Left ventricle myocardium inferior (tissue), 1 donor: ENCODE measurements around the gene TBC1D32. TPM values are rescaled to one million over a fixed set of nuclear protein-coding genes. Genes with fewer than 3 reads are reported as not detected.
"Not testable (repeated sequence)": the region's sequence is repeated elsewhere in the genome, so short reads cannot be mapped to it uniquely, and the experiment has no call there.

Source experiments
- DNase-seq: peaks from one replicate; pipeline ENCODE4 v3.0.0-alpha.2; 2020
- H3K27ac ChIP-seq: fragments of 200-600 bp; replicated peaks from 2 replicates; pipeline ENCODE4 v1.8.0; 2021
- H3K27me3 ChIP-seq: fragments of 200-600 bp; 2 replicates; pipeline ENCODE4 v1.8.0; 2021; ENCODE audit warnings: low read depth
- H3K36me3 ChIP-seq: fragments of 200-600 bp; 2 replicates; pipeline ENCODE4 v1.8.0; 2021
- H3K4me1 ChIP-seq: fragments of 200-600 bp; 2 replicates; pipeline ENCODE4 v1.8.0; 2021
- H3K4me3 ChIP-seq: fragments of 200-600 bp; 2 replicates; pipeline ENCODE4 v1.8.0; 2021; ENCODE audit warnings: mild to moderate bottlenecking, moderate library complexity
- H3K9me3 ChIP-seq: fragments of 200-600 bp; replicated peaks from 2 replicates; pipeline ENCODE4 v1.8.0; 2021
- intact Hi-C: fragments of 100-400 bp; cut with micrococcal nuclease; formaldehyde crosslinking; loops from one replicate; pipeline ENCODE4 v1.11.0; 2022
- total RNA-seq: library from RNA; stranded (reverse); fragmentation: NEBNext Ultra II Directional; extraction: Animal tissue kit (Norgen Biotek cat#: 25700); gene quantifications from one replicate; pipeline ENCODE4 v1.2.1, GENCODE V29; 2021
- TF ChIP-seq, protein P1 (sequence below): fragments of 200-600 bp; IDR thresholded peaks from 2 replicates; pipeline ENCODE4 v1.8.0; 2021; ENCODE audit warnings: antibody characterized with exemption, mild to moderate bottlenecking, borderline replicate concordance
- donor health status: DM: no; HTN: yes; CAD: no; lungs with severe emphysema.

TBC1D32 gene
- total RNA-seq, 1 donor from 2014 or later: 3.5 TPM

DNA sequence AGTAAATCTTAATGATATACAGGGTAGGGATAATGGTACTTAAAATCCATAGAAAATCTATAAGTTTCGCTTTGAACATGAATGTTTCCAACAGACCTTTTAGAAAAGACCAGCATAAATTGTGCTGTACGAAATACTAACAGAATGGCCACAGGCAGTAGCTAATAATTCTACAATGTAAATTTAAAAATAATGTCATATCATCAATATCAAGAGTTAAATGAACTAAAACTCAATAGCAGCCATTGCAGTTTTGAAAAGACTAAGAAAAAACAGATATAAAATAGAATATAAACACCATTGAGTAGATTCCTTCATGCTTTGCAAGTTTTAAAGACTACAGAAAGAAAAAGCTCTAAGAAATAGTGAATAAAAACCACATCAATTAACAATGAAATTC lies 14.7 kb downstream of the TBC1D32 start:
- no peak overlapping the region for H3K4me3 ChIP-seq
- H3K27ac ChIP-seq: no peak overlapping the region
- no peaks in the 10 kb centered on the region for H3K9me3 ChIP-seq
- peaks cover 6% of the 10 kb centered on the region for H3K36me3 ChIP-seq
- H3K4me1 ChIP-seq: no peaks in the 10 kb centered on the region
- DNase-seq: no peak
- intact Hi-C loops: no loop called here
- TF ChIP-seq, protein P1, sequence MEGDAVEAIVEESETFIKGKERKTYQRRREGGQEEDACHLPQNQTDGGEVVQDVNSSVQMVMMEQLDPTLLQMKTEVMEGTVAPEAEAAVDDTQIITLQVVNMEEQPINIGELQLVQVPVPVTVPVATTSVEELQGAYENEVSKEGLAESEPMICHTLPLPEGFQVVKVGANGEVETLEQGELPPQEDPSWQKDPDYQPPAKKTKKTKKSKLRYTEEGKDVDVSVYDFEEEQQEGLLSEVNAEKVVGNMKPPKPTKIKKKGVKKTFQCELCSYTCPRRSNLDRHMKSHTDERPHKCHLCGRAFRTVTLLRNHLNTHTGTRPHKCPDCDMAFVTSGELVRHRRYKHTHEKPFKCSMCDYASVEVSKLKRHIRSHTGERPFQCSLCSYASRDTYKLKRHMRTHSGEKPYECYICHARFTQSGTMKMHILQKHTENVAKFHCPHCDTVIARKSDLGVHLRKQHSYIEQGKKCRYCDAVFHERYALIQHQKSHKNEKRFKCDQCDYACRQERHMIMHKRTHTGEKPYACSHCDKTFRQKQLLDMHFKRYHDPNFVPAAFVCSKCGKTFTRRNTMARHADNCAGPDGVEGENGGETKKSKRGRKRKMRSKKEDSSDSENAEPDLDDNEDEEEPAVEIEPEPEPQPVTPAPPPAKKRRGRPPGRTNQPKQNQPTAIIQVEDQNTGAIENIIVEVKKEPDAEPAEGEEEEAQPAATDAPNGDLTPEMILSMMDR: no peak
- H3K27me3 ChIP-seq: no peaks in the 10 kb centered on the region

DNA sequence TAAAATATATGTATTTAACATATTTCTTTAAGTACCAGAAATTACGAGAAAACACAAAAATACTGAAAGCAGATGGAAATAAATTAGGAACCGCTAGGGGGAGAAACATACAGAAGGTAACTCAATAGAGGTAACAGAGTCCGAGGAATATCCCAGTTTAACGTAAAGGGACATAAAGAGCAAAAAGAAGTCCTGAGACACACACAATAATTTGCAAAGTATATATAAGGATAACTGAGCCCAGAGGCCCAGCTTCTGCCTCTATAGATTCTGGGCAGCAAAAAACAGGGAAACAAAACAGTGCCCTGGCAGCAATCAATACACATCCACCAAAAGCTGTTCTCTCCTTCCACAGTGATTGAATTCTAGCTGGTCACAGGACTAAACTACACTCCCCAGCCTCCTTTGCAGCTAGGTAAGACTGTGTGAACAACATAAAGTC lies 15.1 kb downstream of the TBC1D32 start:
- H3K27ac ChIP-seq: no peak overlapping the region
- DNase-seq: no peak
- peaks cover 6% of the 10 kb centered on the region for H3K36me3 ChIP-seq
- TF ChIP-seq, protein P1: peak; percentile 61
- intact Hi-C loops: no loop called here
- H3K4me1 ChIP-seq: no peaks in the 10 kb centered on the region
- H3K27me3 ChIP-seq: no peaks in the 10 kb centered on the region
- peak overlapping the region; percentile 44 for H3K4me3 ChIP-seq
- no peaks in the 10 kb centered on the region for H3K9me3 ChIP-seq

DNA sequence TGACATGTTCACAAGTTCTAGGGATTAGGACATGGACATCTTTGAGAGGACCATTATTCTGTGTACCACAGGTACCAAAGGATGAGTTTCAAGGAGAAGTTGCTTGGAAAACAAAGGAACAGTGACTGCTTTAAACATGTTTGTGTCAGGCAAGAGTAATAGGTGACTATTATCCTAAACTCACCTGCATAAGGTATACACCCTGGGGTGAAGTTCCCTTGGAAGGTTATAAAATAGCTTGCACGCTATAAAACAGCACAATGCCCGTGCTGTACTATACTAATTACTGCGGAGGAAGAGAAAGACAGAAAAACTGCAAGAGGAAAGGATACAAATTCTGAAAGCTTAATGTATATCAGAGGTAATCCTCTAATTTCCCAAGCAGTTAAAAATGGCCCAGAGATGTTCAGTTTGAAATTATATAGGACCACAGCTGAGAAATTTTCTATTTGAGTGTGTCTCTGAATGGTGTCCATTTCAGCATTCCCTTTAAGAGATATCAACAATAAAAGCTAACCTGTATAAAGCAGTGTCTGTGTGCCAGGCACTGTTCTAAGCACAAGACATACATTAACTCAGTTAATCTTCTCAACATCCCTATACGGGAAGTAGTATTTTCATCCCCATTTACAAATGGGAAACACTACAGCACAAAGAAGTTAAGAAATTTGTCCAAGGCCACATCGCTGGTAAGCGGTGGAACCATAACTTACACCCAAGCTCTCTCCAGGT lies 19.7 kb downstream of the TBC1D32 start:
- Histone ChIP-seq H3K27me3 (no peaks in the 10 kb centered on the region), H3K9me3 (peaks cover 3% of the 10 kb centered on the region), H3K4me3 (no peak overlapping the region), H3K27ac (no peak overlapping the region), H3K4me1 (no peaks in the 10 kb centered on the region), H3K36me3 (peaks cover 4% of the 10 kb centered on the region)
- intact Hi-C loops: no loop called here
- DNase-seq: no peak
- TF ChIP-seq, protein P1: no peak

DNA sequence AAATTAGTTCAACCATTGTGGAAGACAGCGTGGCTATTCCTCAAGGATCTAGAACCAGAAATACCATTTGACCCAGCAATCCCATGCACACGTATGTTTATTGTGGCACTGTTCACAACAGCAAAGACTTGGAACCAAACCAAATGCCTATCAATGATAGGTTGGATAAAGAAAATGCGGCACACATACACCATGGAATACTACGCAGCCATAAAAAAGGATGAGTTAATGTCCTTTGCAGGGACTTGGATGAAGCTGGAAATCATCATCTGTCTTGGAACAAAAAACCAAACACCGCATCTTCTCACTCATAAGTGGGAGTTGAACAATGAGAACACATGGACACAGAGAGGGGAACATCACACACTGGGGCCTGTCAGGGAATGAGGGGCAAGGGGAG lies 22.5 kb downstream of the TBC1D32 start:
- intact Hi-C loops, H3K4me1 ChIP-seq, H3K4me3 ChIP-seq, H3K36me3 ChIP-seq, H3K9me3 ChIP-seq, DNase-seq, H3K27ac ChIP-seq, H3K27me3 ChIP-seq: not testable (repeated sequence)

DNA sequence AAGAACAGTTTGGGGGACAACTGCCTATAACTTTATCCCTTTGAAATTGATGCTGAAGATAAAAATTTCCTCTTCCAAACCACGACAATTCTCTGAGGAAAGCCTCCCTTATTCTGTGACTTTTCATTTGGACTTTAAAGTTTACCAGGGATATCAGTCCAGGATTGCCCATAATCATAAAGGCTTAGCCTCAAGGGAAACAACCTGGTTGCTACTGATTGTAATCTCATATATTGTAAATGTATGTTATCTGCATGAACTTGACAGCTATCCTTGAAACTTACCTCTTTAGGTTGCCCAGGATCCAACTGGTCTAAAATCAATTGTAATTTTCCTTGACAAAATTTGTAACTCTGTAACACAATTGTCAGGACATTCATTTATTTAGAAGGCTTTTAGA lies 23.8 kb downstream of the TBC1D32 start:
- no peaks in the 10 kb centered on the region for H3K4me1 ChIP-seq
- intact Hi-C loops: no loop called here
- TF ChIP-seq, protein P1: no peak

DNA sequence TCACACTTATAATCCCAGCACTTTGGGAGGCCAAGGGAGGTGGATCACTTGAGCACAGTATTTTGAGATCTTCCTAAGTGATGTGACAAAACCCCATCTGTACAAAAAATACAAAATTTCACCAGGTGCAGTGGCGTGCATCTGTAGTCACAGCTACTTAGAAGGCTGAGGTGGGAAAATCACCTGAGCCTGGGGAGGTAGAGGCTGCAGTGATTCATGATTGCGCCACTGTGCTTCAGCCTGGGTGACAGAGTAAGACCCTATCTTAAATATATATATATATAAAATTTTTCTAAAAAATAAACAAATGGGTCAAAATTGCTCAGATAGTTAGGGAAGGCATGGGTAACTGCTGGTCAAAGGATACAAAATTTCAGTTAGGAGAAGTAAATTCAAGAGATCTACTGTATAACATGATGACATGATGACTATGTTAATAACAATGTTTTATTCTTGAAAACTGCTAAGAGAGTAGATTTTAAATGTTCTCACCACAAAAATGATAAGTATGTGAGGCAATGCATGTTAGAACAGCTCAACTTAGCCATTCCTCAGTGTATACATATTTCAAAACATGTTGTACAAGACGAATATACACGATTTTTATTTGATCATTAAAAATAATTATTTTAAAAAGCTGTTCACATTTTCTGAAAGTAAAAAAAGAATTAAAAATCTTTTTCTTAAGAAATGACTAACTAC lies 24.4 kb downstream of the TBC1D32 start:
- TF ChIP-seq, protein P1: no peak
- H3K27ac ChIP-seq: no peak overlapping the region

More for the DNA sequence above, 23.8 kb downstream of the TBC1D32 start:
- peaks cover 4% of the 10 kb centered on the region for H3K36me3 ChIP-seq
- H3K9me3 ChIP-seq: peaks cover 3% of the 10 kb centered on the region
- no peak for DNase-seq
- H3K27me3 ChIP-seq: no peaks in the 10 kb centered on the region
- H3K4me3 ChIP-seq: no peak overlapping the region
- H3K27ac ChIP-seq: no peak overlapping the region

More for the DNA sequence above, 24.4 kb downstream of the TBC1D32 start:
- Histone ChIP-seq H3K36me3 (peaks cover 4% of the 10 kb centered on the region), H3K4me1 (no peaks in the 10 kb centered on the region), H3K9me3 (peaks cover 3% of the 10 kb centered on the region), H3K4me3 (no peak overlapping the region), H3K27me3 (no peaks in the 10 kb centered on the region)
- intact Hi-C loops: loop anchor here (10.0 kb wide), 1 partner anchor 255 kb away; no protein-coding TSS in a partner anchor
- no peak for DNase-seq
